K562 (cell line): Measurements from ENCODE around the gene ADCY9. TPM values are rescaled to one million over a fixed set of nuclear protein-coding genes. Genes with fewer than 3 reads are reported as not detected.

Experiments
- ATAC-seq: fragments of 200-7000 bp; cut with Tn5 transposase; 3 replicates; pipeline ENCODE4 v1.9.1; 2020; ENCODE audit warnings: moderate library complexity
- BruUV-seq: library from RNA; stranded (reverse); fragments of 400-500 nt; replicated peaks from 2 replicates; lab custom pipeline; 2021; lab: Mats Ljungman, UMichigan
- CTCF ChIA-PET: fragments of 300-600 bp; formaldehyde crosslinking; extraction: SDS; loops from one replicate; lab custom pipeline; 2021; ENCODE audit warnings: low intra/inter-chr PET ratio; lab: Yijun Ruan, JAX
- POLR2A ChIA-PET: fragments of 300-600, 350-650 bp; sonication (Branson Sonifier 250); formaldehyde crosslinking; extraction: SDS; loops from one replicate; lab custom pipeline; 2021; ENCODE audit warnings: antibody characterized with exemption, inconsistent platforms; lab: Yijun Ruan, JAX
- DNase-seq, 4 experiments: peaks; one replicate each; pipeline versions ENCODE4 v3.0.0 to v3.0.0-alpha.2; 2011 to 2018; ENCODE audit warnings: low spot score in 3 of 4, mixed read lengths in 3 of 4; ENCODE audit errors: extremely low read depth in 1 of 4
- FAIRE-seq: peaks from 2 replicates; lab custom pipeline; 2011; peaks lifted over from hg19 to GRCh38; lab: Jason Lieb, UNC
- H2AFZ ChIP-seq: 2 replicates; pipeline ENCODE4 v1.6.0; 2011; ENCODE audit warnings: low read depth, low read length, control low read depth, inconsistent platforms
- H3K27ac ChIP-seq: fragments of 200-600 bp; 3 replicates; pipeline ENCODE4 v1.8.0; 2011; ENCODE audit warnings: low read depth, mild to moderate bottlenecking, control low read depth, inconsistent platforms, low read length, moderate library complexity, mixed read lengths; ENCODE audit errors: extremely low read depth
- H3K27me3 ChIP-seq, 2 experiments: fragments of 300-600 bp in 1 of 2; 2 replicates in 1 of 2; 3 replicates in 1 of 2; pipeline versions ENCODE4 v1.6.0 to v1.8.0; 2011; ENCODE audit warnings: inconsistent platforms in 2 of 2, low read length in 2 of 2, mild to moderate bottlenecking in 1 of 2, mixed read lengths in 1 of 2, moderate library complexity in 1 of 2; ENCODE audit not compliant: control insufficient read depth in 2 of 2, insufficient read depth in 2 of 2
- H3K36me3 ChIP-seq: fragments of 300-600 bp; 3 replicates; pipeline ENCODE4 v1.8.0; 2011; ENCODE audit warnings: mild to moderate bottlenecking, low read length, inconsistent platforms; ENCODE audit not compliant: control insufficient read depth, insufficient read depth
- H3K4me1 ChIP-seq, 2 experiments: fragments of 200-600 bp in 1 of 2; replicated peaks in 1 of 2; 2 replicates in 1 of 2; 3 replicates in 1 of 2; pipeline versions ENCODE4 v1.5.1 to v1.8.0; 2011; ENCODE audit warnings: inconsistent platforms in 2 of 2, low read length in 2 of 2, mild to moderate bottlenecking in 1 of 2, mixed read lengths in 1 of 2, moderate library complexity in 1 of 2; ENCODE audit not compliant: control insufficient read depth in 2 of 2, insufficient read depth in 2 of 2
- H3K4me2 ChIP-seq: 2 replicates; pipeline ENCODE4 v1.6.1; 2011; ENCODE audit warnings: low read length, control low read depth, inconsistent platforms, mixed read lengths; ENCODE audit not compliant: insufficient read depth
- H3K4me3 ChIP-seq: fragments of 200-600 bp; sonication (generic), shearing (Covaris generic); 2 replicates; pipeline ENCODE4 v1.5.1; 2016; ENCODE audit warnings: control low read depth, inconsistent platforms
- H3K79me2 ChIP-seq: fragments of 200-600 bp; 3 replicates; pipeline ENCODE4 v1.8.0; 2011; ENCODE audit warnings: low read length, inconsistent platforms; ENCODE audit not compliant: control insufficient read depth, insufficient read depth
- H3K9ac ChIP-seq, 2 experiments: 2 replicates each; pipeline versions ENCODE4 v1.6.0 to v1.6.1; 2011; ENCODE audit warnings: low read depth in 2 of 2, low read length in 2 of 2, control low read depth in 1 of 2, inconsistent platforms in 1 of 2, mild to moderate bottlenecking in 1 of 2, mixed read lengths in 1 of 2; ENCODE audit not compliant: insufficient read depth in 1 of 2
- H3K9me1 ChIP-seq: one replicate; pipeline ENCODE4 v1.6.0; 2011; ENCODE audit warnings: inconsistent platforms, mild to moderate bottlenecking, low read length, moderate library complexity; ENCODE audit not compliant: control insufficient read depth, insufficient read depth
- H3K9me3 ChIP-seq: replicated peaks from 2 replicates; pipeline ENCODE4 v1.5.1; 2011; ENCODE audit warnings: low read depth, low read length, inconsistent platforms; ENCODE audit not compliant: control insufficient read depth, insufficient read depth
- H4K20me1 ChIP-seq: replicated peaks from 2 replicates; pipeline ENCODE4 v1.6.1; 2011; ENCODE audit warnings: low read length, inconsistent platforms, mixed read lengths; ENCODE audit not compliant: control insufficient read depth, insufficient read depth
- ARHGAP35 ChIP-seq: fragments of 450-650 bp; IDR thresholded peaks from 2 replicates; pipeline ENCODE4 v1.6.1; 2018; ENCODE audit not compliant: partially characterized antibody
- HNRNPH1 ChIP-seq: fragments of 200-400 bp; formaldehyde crosslinking; optimal IDR thresholded peaks from 2 replicates; pipeline ENCODE3; 2017; ENCODE audit warnings: low read depth, mild to moderate bottlenecking, low read length, moderate library complexity
- PHTF2 ChIP-seq: fragments of 250-450 bp; sonication (Bioruptor Pico); IDR thresholded peaks from 2 replicates; pipeline ENCODE4 v1.5.0; 2021; ENCODE audit warnings: mild to moderate bottlenecking
- POLR2B ChIP-seq: fragments of 450-650 bp; IDR thresholded peaks from 2 replicates; pipeline ENCODE4 v1.6.1; 2018; ENCODE audit warnings: low read depth; ENCODE audit not compliant: partially characterized antibody
- RBM22 ChIP-seq: fragments of 200-400 bp; formaldehyde crosslinking; IDR thresholded peaks from 2 replicates; pipeline ENCODE4 v1.6.1; 2018; ENCODE audit warnings: low read length, low read depth; ENCODE audit not compliant: poor library complexity, severe bottlenecking
- SETDB1 ChIP-seq: IDR thresholded peaks from one replicate; pipeline ENCODE4 v1.6.1; 2012; ENCODE audit warnings: low read length, control low read depth, inconsistent platforms
- ZNF551 ChIP-seq: fragments of 250-450 bp; sonication (Bioruptor Pico); IDR thresholded peaks from 2 replicates; pipeline ENCODE4 v1.5.0; 2021; ENCODE audit warnings: mild to moderate bottlenecking, moderate library complexity
- ZNF830 ChIP-seq: fragments of 250-450 bp; sonication (Bioruptor Pico); IDR thresholded peaks from 2 replicates; pipeline ENCODE4 v1.5.0; 2021; ENCODE audit warnings: mild to moderate bottlenecking
- WGBS: fragments of 100-300 bp; shearing (Covaris generic); methylation state at CpG from one replicate; pipeline ENCODE4 v1.1.6; 2016; ENCODE audit warnings: low coverage, mixed read lengths; ENCODE audit not compliant: insufficient coverage; ENCODE audit errors: missing lambda C conversion rate; 5-methylcytosine and 5-hydroxymethylcytosine counted together
- in situ Hi-C: fragments of 300-500 bp; cut with MboI; formaldehyde crosslinking; loops from 4 replicates; pipeline ENCODE4 v1.15.0; 2018; ENCODE audit warnings: inconsistent platforms, mixed read lengths
- intact Hi-C: fragments of 100-400 bp; cut with micrococcal nuclease; formaldehyde crosslinking; loops from 2 replicates; pipeline ENCODE4 v1.14.2; 2022
- polyA plus RNA-seq, 8 experiments: library from polyadenylated mRNA; depleted of rRNA in 4 of 8; stranded (reverse) in 5 of 8; unstranded in 3 of 8; fragments of >200 nt; fragmentation: Nextera tagmentation in 2 of 8; fragmentation: Illumina TruSeq in 1 of 8; extraction: Ambion mirVana in 2 of 8; extraction: Trizol in 1 of 8; gene quantifications; 2 replicates each; pipeline versions ENCODE4 v1.2.1 to v1.2.3, GENCODE V29; 2011 to 2014; ENCODE audit warnings: inconsistent platforms in 1 of 8, missing spikeins in 1 of 8
- total RNA-seq, 7 experiments: library from RNA; depleted of rRNA in 6 of 7; stranded (reverse); fragments of >200 nt in 6 of 7; fragmentation: Illumina TruSeq in 2 of 7; extraction: Trizol in 2 of 7; gene quantifications; 2 replicates each; pipeline versions ENCODE4 v1.2.1 to v1.2.3, GENCODE V29; 2011 to 2021; ENCODE audit warnings: low replicate concordance in 1 of 7
- TF ChIP-seq, protein P1 (sequence below): fragments of 150-350 bp; IDR thresholded peaks from 2 replicates; pipeline ENCODE4 v1.6.1; 2014; ENCODE audit warnings: low read depth, mild to moderate bottlenecking, low read length, borderline replicate concordance

Gene ADCY9
- total and polyA plus RNA-seq, 9 of the 15 experiments (the other 6 are each of a cell fraction or from before 2014, with no cell fraction given): 0.03 to 0.29 (median 0.17) TPM

GRCh38 chr16:4110065-4110464 is 6.2 kb downstream of the ADCY9 start:
- Histone ChIP-seq H3K9me1 (no peaks in the 10 kb centered on the region), H3K4me2 (no peak overlapping the region), H3K9me3 (no peaks in the 10 kb centered on the region), H3K9ac (no peak overlapping the region), H3K4me3 (no peak overlapping the region)
- ChIA-PET POLR2A (interaction anchor here (0.6 kb wide), 2 partner anchors 48 to 909 kb away, joined by 3 to 5 read pairs; no protein-coding TSS in a partner anchor), CTCF (no interaction called here)
- FAIRE-seq (no peak), ATAC-seq (no peak), DNase-seq (no peak)
- no TSS peak for BruUV-seq
- TF ChIP-seq ZNF551: no peak
- TF ChIP-seq, all 486 proteins: peak for 0
- H3K36me3 ChIP-seq: no peaks in the 10 kb centered on the region
- H3K27ac ChIP-seq: no peak overlapping the region
- intact Hi-C loops (no loop called here), in situ Hi-C loops (no loop called here)
- no peaks in the 10 kb centered on the region for H3K79me2 ChIP-seq
- WGBS: 0% methylated on average over 10 of the region's 13 CpGs
- H3K4me1 ChIP-seq: peaks cover 0 to 5% of the 10 kb centered on the region in 2 experiments; a peak in 2 of 5 replicates
- H3K27me3 ChIP-seq: peaks cover 50 to 76% of the 10 kb centered on the region in 2 experiments
- H2AFZ ChIP-seq: no peak overlapping the region
- H4K20me1 ChIP-seq: no peaks in the 10 kb centered on the region

DNA sequence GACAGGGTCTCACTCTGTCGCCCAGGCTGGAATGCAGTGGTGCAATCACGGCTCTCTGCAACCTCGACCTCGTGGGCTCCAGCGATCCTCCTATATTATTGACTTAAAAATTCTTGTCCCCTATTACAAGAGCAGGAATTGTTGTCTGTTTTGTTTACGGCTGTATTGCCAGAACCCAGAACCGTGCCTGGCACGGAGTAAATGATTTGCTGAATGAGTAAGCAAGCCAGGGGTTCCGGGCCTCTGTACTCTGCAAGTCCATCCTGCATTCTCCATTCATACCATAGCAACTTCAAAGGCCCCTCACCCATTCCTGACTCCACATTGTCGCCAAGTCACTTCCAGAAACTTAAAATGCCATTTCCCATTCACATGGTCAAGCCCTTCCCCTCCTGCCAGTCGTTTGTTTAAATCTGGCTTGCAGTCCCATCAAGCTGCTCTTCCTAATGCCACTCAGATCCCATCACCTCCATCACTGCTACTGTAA is 6.9 kb downstream of the ADCY9 start:
- Histone ChIP-seq H3K36me3 (no peaks in the 10 kb centered on the region), H3K27me3 (peaks cover 47 to 75% of the 10 kb centered on the region in 2 experiments), H3K27ac (no peak overlapping the region), H3K4me1 (no peaks in the 10 kb centered on the region; a peak in 1 of 5 replicates), H3K9ac (no peak overlapping the region), H3K4me3 (no peak overlapping the region), H4K20me1 (no peaks in the 10 kb centered on the region), H2AFZ (no peak overlapping the region), H3K9me1 (no peaks in the 10 kb centered on the region), H3K4me2 (no peak overlapping the region), H3K79me2 (no peaks in the 10 kb centered on the region), H3K9me3 (no peaks in the 10 kb centered on the region)
- no TSS peak for BruUV-seq
- DNase-seq (no peak), FAIRE-seq (no peak), ATAC-seq (no peak)
- in situ Hi-C loops: no loop called here
- ChIA-PET CTCF (no interaction called here), POLR2A (interaction anchor here (0.6 kb wide), 2 partner anchors 49 to 910 kb away, joined by 3 to 5 read pairs; no protein-coding TSS in a partner anchor)
- intact Hi-C loops: no loop called here
- WGBS: 5% methylated on average over 11 of the region's 11 CpGs
- TF ChIP-seq ZNF830 (CRISPR knock-in tag) (no peak), PHTF2 (no peak), POLR2B (no peak), SETDB1 (no peak), HNRNPH1 (no peak), ARHGAP35 (no peak), RBM22 (no peak)
- TF ChIP-seq, protein P1, sequence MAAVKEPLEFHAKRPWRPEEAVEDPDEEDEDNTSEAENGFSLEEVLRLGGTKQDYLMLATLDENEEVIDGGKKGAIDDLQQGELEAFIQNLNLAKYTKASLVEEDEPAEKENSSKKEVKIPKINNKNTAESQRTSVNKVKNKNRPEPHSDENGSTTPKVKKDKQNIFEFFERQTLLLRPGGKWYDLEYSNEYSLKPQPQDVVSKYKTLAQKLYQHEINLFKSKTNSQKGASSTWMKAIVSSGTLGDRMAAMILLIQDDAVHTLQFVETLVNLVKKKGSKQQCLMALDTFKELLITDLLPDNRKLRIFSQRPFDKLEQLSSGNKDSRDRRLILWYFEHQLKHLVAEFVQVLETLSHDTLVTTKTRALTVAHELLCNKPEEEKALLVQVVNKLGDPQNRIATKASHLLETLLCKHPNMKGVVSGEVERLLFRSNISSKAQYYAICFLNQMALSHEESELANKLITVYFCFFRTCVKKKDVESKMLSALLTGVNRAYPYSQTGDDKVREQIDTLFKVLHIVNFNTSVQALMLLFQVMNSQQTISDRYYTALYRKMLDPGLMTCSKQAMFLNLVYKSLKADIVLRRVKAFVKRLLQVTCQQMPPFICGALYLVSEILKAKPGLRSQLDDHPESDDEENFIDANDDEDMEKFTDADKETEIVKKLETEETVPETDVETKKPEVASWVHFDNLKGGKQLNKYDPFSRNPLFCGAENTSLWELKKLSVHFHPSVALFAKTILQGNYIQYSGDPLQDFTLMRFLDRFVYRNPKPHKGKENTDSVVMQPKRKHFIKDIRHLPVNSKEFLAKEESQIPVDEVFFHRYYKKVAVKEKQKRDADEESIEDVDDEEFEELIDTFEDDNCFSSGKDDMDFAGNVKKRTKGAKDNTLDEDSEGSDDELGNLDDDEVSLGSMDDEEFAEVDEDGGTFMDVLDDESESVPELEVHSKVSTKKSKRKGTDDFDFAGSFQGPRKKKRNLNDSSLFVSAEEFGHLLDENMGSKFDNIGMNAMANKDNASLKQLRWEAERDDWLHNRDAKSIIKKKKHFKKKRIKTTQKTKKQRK: no peak
